ENCODE data around the gene PDE9A.

DNA sequence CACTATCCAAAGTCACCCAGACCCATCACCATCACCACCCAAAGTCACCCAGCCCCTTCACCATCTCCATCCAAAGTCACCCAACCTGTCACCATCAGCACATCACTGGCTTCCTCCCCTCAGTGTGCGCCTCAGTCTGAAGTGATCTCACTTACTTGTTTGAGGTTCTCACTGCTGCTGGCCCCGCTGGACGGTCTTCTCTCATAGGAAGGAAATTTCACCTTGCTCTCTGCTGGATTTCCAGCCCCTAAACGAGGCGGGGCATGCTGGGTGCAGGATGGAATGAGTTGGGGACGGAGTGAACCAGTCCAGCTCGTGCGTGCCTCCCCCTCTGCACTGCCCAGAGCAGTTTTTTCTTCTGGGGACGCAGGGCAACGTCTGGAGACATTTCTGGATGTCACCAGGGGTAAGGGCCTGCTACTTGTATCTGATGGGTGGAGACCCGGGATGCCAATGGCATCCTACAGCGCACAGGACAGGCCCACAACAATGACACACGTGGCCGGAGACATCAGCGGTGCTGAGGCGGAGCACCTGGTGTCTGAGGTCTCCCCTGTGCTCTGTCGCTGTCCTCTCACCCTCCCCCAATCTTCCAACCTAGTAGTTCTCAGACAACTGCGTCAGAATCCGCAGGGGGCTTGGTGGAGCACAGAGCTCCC is 38.6 kb downstream of the PDE9A start:
- TF ChIP-seq, protein P1, sequence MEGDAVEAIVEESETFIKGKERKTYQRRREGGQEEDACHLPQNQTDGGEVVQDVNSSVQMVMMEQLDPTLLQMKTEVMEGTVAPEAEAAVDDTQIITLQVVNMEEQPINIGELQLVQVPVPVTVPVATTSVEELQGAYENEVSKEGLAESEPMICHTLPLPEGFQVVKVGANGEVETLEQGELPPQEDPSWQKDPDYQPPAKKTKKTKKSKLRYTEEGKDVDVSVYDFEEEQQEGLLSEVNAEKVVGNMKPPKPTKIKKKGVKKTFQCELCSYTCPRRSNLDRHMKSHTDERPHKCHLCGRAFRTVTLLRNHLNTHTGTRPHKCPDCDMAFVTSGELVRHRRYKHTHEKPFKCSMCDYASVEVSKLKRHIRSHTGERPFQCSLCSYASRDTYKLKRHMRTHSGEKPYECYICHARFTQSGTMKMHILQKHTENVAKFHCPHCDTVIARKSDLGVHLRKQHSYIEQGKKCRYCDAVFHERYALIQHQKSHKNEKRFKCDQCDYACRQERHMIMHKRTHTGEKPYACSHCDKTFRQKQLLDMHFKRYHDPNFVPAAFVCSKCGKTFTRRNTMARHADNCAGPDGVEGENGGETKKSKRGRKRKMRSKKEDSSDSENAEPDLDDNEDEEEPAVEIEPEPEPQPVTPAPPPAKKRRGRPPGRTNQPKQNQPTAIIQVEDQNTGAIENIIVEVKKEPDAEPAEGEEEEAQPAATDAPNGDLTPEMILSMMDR (IDR thresholded peaks at IDR 0.05), result no peak
- no peak for TF ChIP-seq POLR2A (IDR thresholded peaks at IDR 0.05)

Measured in testis (tissue), 2 donors.